OCI-LY1 (cell line): ENCODE data around the gene GBX1.

Source experiments
- H2AFZ ChIP-seq: fragments of 200-600 bp; sonication (generic), shearing (Covaris generic); 2 replicates; pipeline ENCODE4 v1.6.0; 2014; ENCODE audit warnings: antibody characterized with exemption, mild to moderate bottlenecking, low read length
- H3F3A ChIP-seq: fragments of 200-600 bp; sonication (generic), shearing (Covaris generic); 2 replicates; pipeline ENCODE4 v1.6.0; 2014; ENCODE audit warnings: mild to moderate bottlenecking, antibody characterized with exemption, low read length, moderate library complexity; ENCODE audit not compliant: insufficient read depth
- H3K27ac ChIP-seq: fragments of 200-600 bp; sonication (generic); 2 replicates; pipeline ENCODE4 v1.5.1; 2014; ENCODE audit warnings: low read length, mixed run types, mild to moderate bottlenecking, low read depth; ENCODE audit not compliant: poor library complexity, severe bottlenecking
- H3K27me3 ChIP-seq: fragments of 200-600 bp; sonication (generic); 2 replicates; pipeline ENCODE4 v1.6.0; 2014; ENCODE audit warnings: antibody characterized with exemption, mild to moderate bottlenecking, low read length, moderate library complexity; ENCODE audit not compliant: insufficient read depth
- H3K36me3 ChIP-seq: fragments of 200-600 bp; sonication (generic); 2 replicates; pipeline ENCODE4 v1.6.1; 2014; ENCODE audit warnings: mild to moderate bottlenecking, antibody characterized with exemption, low read length, moderate library complexity, mixed read lengths; ENCODE audit not compliant: insufficient read depth
- H3K4me1 ChIP-seq: fragments of 200-600 bp; sonication (generic); 2 replicates; pipeline ENCODE4 v1.5.1; 2014; ENCODE audit warnings: mild to moderate bottlenecking, low read length, moderate library complexity; ENCODE audit not compliant: insufficient read depth, severe bottlenecking
- H3K4me2 ChIP-seq: fragments of 200-600 bp; sonication (generic), shearing (Covaris generic); 2 replicates; pipeline ENCODE4 v1.6.1; 2014; ENCODE audit warnings: low read length
- H3K4me3 ChIP-seq: fragments of 200-600 bp; sonication (generic); 2 replicates; pipeline ENCODE4 v1.5.1; 2014; ENCODE audit warnings: low read length, low read depth, mild to moderate bottlenecking, mixed read lengths; ENCODE audit not compliant: poor library complexity, severe bottlenecking
- H3K79me2 ChIP-seq: fragments of 200-600 bp; shearing (Covaris generic); 2 replicates; pipeline ENCODE4 v1.6.1; 2016; ENCODE audit warnings: mixed run types, low read length, mixed read lengths; ENCODE audit not compliant: insufficient read depth
- H3K9ac ChIP-seq: fragments of 200-600 bp; sonication (generic), shearing (Covaris generic); 2 replicates; pipeline ENCODE4 v1.6.1; 2014; ENCODE audit warnings: mild to moderate bottlenecking, low read length, mixed read lengths
- H3K9me2 ChIP-seq: fragments of 200-600 bp; sonication (generic), shearing (Covaris generic); 2 replicates; pipeline ENCODE4 v1.6.1; 2014; ENCODE audit warnings: low read depth, mild to moderate bottlenecking, low read length, mixed read lengths
- H3K9me3 ChIP-seq: fragments of 200-600 bp; shearing (Covaris generic); 2 replicates; pipeline ENCODE4 v1.6.1; 2014; ENCODE audit warnings: low read length, mixed read lengths
- H4K20me1 ChIP-seq: fragments of 200-600 bp; sonication (generic), shearing (Covaris generic); 2 replicates; pipeline ENCODE4 v1.6.0; 2016; ENCODE audit warnings: mild to moderate bottlenecking, low read length; ENCODE audit not compliant: insufficient read depth
- EZH2 ChIP-seq: fragments of 200-600 bp; sonication (generic), shearing (Covaris generic); IDR thresholded peaks from 2 replicates; pipeline ENCODE4 v1.8.0; 2017; ENCODE audit warnings: borderline replicate concordance, mixed run types, mild to moderate bottlenecking, antibody characterized with exemption, low read length, moderate library complexity, mixed read lengths
- TF ChIP-seq, protein P1 (sequence below): fragments of 200-600 bp; sonication (generic), shearing (Covaris generic); IDR thresholded peaks from 2 replicates; pipeline ENCODE4 v1.5.1; 2017; ENCODE audit warnings: mild to moderate bottlenecking, antibody characterized with exemption, low read length, moderate library complexity, mixed read lengths

Gene GBX1

DNA sequence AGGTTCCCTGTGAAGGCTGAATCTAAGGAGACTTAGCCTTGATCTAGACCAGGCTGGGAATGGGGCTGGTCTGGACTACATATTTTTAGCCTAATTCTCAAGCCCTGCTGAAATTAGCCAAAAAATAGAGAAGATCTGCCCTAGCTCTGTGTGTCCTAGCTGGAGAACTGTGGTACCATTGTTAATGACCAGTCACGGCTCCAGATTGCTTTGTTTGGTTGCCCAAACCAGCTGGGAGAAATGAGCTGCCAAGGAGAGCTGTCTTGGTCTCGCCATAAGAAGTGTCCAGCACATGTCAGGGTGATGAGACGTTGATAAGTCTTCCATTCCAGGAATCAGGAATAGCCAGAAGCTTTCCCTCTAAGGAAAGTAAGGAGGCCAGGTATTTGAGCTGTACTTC is 20.7 kb downstream of the GBX1 start:
- H3K4me3 ChIP-seq: no peak overlapping the region
- no peaks in the 10 kb centered on the region for H4K20me1 ChIP-seq
- no peak overlapping the region for H2AFZ ChIP-seq
- TF ChIP-seq, protein P1, sequence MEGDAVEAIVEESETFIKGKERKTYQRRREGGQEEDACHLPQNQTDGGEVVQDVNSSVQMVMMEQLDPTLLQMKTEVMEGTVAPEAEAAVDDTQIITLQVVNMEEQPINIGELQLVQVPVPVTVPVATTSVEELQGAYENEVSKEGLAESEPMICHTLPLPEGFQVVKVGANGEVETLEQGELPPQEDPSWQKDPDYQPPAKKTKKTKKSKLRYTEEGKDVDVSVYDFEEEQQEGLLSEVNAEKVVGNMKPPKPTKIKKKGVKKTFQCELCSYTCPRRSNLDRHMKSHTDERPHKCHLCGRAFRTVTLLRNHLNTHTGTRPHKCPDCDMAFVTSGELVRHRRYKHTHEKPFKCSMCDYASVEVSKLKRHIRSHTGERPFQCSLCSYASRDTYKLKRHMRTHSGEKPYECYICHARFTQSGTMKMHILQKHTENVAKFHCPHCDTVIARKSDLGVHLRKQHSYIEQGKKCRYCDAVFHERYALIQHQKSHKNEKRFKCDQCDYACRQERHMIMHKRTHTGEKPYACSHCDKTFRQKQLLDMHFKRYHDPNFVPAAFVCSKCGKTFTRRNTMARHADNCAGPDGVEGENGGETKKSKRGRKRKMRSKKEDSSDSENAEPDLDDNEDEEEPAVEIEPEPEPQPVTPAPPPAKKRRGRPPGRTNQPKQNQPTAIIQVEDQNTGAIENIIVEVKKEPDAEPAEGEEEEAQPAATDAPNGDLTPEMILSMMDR: no peak
- no peak for TF ChIP-seq EZH2
- H3K27ac ChIP-seq: no peak overlapping the region
- no peaks in the 10 kb centered on the region for H3K9me2 ChIP-seq
- H3K9me3 ChIP-seq: no peaks in the 10 kb centered on the region
- H3K9ac ChIP-seq: no peak overlapping the region
- no peaks in the 10 kb centered on the region for H3F3A ChIP-seq
- H3K36me3 ChIP-seq: no peaks in the 10 kb centered on the region
- H3K4me1 ChIP-seq: no peaks in the 10 kb centered on the region
- peaks cover 9% of the 10 kb centered on the region; the same call in 1 of the 2 replicates for H3K27me3 ChIP-seq
- H3K4me2 ChIP-seq: no peak overlapping the region
- H3K79me2 ChIP-seq: no peaks in the 10 kb centered on the region

DNA sequence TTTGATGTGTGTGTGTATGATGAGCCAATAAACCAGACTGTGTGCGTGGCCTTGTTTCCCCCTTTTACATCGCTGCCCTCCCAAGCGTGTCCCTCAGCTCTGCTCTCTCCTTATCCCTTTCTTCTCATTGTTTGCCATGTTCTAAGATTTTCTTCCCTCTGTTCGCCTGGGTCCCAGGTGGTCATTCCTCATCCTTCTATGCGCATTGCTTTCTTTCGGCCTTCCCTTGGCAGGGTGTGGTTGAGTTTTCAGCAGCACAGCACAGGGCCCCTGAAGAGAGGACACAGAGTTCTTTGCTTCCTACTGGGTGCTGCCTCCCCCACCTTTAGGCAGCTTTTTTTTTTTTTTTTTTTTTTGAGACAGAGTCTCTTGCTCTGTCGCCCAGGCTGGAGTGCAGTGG is 23.1 kb downstream of the GBX1 start:
- H3K27me3 ChIP-seq: no peaks in the 10 kb centered on the region
- H3K4me3 ChIP-seq: no peak overlapping the region
- no peak overlapping the region for H3K9ac ChIP-seq
- H3K27ac ChIP-seq: no peak overlapping the region
- no peaks in the 10 kb centered on the region for H3K79me2 ChIP-seq
- H3K4me2 ChIP-seq: no peak overlapping the region
- no peaks in the 10 kb centered on the region for H3F3A ChIP-seq
- no peaks in the 10 kb centered on the region for H4K20me1 ChIP-seq
- H3K9me2 ChIP-seq: no peaks in the 10 kb centered on the region
- TF ChIP-seq, protein P1: no peak
- TF ChIP-seq EZH2: no peak
- no peaks in the 10 kb centered on the region for H3K4me1 ChIP-seq
- H3K9me3 ChIP-seq: no peaks in the 10 kb centered on the region
- H2AFZ ChIP-seq: no peak overlapping the region
- H3K36me3 ChIP-seq: no peaks in the 10 kb centered on the region

DNA sequence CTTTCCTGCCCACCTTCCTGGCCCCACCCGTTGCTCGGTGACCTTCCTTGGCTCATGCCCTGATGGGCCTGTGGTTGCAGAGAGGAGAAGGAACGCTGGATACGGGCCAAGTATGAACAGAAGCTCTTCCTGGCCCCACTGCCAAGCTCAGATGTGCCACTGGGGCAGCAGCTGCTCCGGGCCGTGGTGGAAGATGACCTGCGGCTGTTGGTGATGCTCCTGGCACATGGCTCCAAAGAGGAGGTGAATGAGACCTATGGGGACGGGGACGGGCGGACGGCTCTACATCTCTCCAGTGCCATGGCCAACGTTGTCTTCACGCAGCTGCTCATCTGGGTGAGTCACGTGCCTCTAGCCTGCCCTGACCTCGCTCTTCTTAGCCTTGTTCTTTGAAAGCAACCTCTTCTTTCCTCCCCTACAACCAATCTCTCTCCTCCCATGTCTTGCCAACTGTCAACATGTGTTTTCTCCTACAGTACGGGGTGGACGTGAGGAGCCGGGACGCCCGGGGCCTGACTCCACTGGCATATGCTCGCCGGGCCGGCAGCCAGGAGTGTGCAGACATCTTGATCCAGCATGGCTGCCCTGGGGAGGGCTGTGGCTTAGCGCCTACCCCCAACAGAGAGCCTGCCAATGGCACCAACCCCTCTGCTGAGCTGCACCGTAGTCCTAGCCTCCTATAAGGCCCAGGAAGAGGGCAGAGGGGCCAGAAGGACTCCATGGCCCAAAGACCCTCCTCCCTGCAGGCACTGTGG is 24.1 kb downstream of the GBX1 start:
- H3K9me3 ChIP-seq: no peaks in the 10 kb centered on the region
- H3K36me3 ChIP-seq: no peaks in the 10 kb centered on the region
- H3K4me2 ChIP-seq: no peak overlapping the region
- H3K4me1 ChIP-seq: no peaks in the 10 kb centered on the region
- H3K79me2 ChIP-seq: no peaks in the 10 kb centered on the region
- no peak for TF ChIP-seq EZH2
- H3K9ac ChIP-seq: no peak overlapping the region
- no peaks in the 10 kb centered on the region for H3K27me3 ChIP-seq
- no peak overlapping the region for H3K4me3 ChIP-seq
- no peak overlapping the region for H2AFZ ChIP-seq
- H3K27ac ChIP-seq: no peak overlapping the region
- H3F3A ChIP-seq: no peaks in the 10 kb centered on the region
- no peaks in the 10 kb centered on the region for H3K9me2 ChIP-seq
- H4K20me1 ChIP-seq: no peaks in the 10 kb centered on the region

DNA sequence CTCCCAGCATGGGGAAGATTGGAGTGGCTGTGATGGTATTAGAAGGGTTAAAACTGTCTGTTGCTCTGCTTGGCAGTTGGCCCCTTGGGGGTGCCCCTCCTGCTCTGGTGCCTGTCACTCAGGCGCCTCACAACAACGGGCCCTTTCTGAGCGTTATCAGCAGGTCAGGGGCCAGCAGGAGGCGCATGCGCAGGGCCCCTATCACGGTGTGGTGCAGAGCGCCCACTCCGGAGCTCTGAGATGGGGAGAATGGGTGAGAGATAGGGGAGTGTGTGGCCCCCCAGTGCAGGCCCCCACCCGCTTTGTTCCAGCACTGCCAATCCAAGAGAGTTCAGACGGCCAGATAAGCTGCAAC is 24.8 kb downstream of the GBX1 start:
- no peak for TF ChIP-seq EZH2
- TF ChIP-seq, protein P1: no peak
- H3K27me3 ChIP-seq: no peaks in the 10 kb centered on the region
- no peak overlapping the region for H3K4me2 ChIP-seq
- H3K4me1 ChIP-seq: no peaks in the 10 kb centered on the region
- H3K9me3 ChIP-seq: no peaks in the 10 kb centered on the region
- no peaks in the 10 kb centered on the region for H4K20me1 ChIP-seq
- H2AFZ ChIP-seq: no peak overlapping the region
- H3K9me2 ChIP-seq: no peaks in the 10 kb centered on the region
- no peaks in the 10 kb centered on the region for H3F3A ChIP-seq
- no peak overlapping the region for H3K27ac ChIP-seq
- H3K36me3 ChIP-seq: no peaks in the 10 kb centered on the region
- no peaks in the 10 kb centered on the region for H3K79me2 ChIP-seq
- no peak overlapping the region for H3K4me3 ChIP-seq
- H3K9ac ChIP-seq: no peak overlapping the region
